RWPE2 (cell line): ENCODE results near the gene NFIX.

Experiments
- ATAC-seq: fragments of 200-7000 bp; cut with Tn5 transposase; 3 replicates; pipeline ENCODE4 v1.9.1; 2021; ENCODE audit warnings: low read depth
- DNase-seq: peaks from one replicate; pipeline ENCODE4 v3.0.0-alpha.2; 2020; ENCODE audit warnings: low spot score
- H3K27ac ChIP-seq: fragments of 450-650 bp; 2 replicates; pipeline ENCODE4 v1.5.1; 2017; ENCODE audit warnings: mild to moderate bottlenecking; ENCODE audit not compliant: poor library complexity, severe bottlenecking
- H3K27me3 ChIP-seq: fragments of 250-450 bp; sonication (Bioruptor Pico); 2 replicates; pipeline ENCODE4 v1.5.1; 2021; ENCODE audit warnings: mild to moderate bottlenecking, moderate library complexity; ENCODE audit not compliant: insufficient read depth, poor library complexity, severe bottlenecking
- H3K36me3 ChIP-seq: fragments of 250-450 bp; sonication (Bioruptor Pico); 2 replicates; pipeline ENCODE4 v1.5.1; 2020; ENCODE audit warnings: low read depth, mild to moderate bottlenecking, moderate library complexity
- H3K4me1 ChIP-seq: fragments of 250-450 bp; sonication (Bioruptor Pico); 2 replicates; pipeline ENCODE4 v1.5.1; 2021; ENCODE audit warnings: mild to moderate bottlenecking, moderate library complexity; ENCODE audit not compliant: insufficient read depth, poor library complexity, severe bottlenecking
- H3K4me3 ChIP-seq: fragments of 250-450 bp; sonication (Bioruptor Pico); 2 replicates; pipeline ENCODE4 v1.5.1; 2021; ENCODE audit warnings: mild to moderate bottlenecking, moderate library complexity; ENCODE audit not compliant: severe bottlenecking
- H3K9me3 ChIP-seq: fragments of 250-450 bp; sonication (Bioruptor Pico); 2 replicates; pipeline ENCODE4 v1.5.1; 2021; ENCODE audit warnings: mild to moderate bottlenecking, moderate library complexity; ENCODE audit not compliant: severe bottlenecking
- CTCF ChIP-seq: fragments of 450-650 bp; IDR thresholded peaks from one replicate; pipeline ENCODE4 v1.5.1; 2017; ENCODE audit warnings: mild to moderate bottlenecking, moderate library complexity; ENCODE audit not compliant: poor library complexity, severe bottlenecking

NFIX gene

GRCh38 chr19:13018035-13018914, 23.0 kb downstream of the NFIX start:
- no peak overlapping the region for H3K4me3 ChIP-seq
- no peaks in the 10 kb centered on the region for H3K36me3 ChIP-seq
- no peaks in the 10 kb centered on the region for H3K27me3 ChIP-seq
- DNase-seq (no peak), ATAC-seq (no peak)
- peak overlapping the region; percentile 84 for H3K27ac ChIP-seq
- peaks cover 49% of the 10 kb centered on the region for H3K4me1 ChIP-seq
- TF ChIP-seq CTCF = no peak
- H3K9me3 ChIP-seq = no peaks in the 10 kb centered on the region

GRCh38 chr19:13019332-13019731, 24.1 kb downstream of the NFIX start:
- DNase-seq (no peak), ATAC-seq (no peak)
- H3K36me3 ChIP-seq = no peaks in the 10 kb centered on the region
- H3K27ac ChIP-seq = peak overlapping the region; percentile 84
- H3K4me1 ChIP-seq = peaks cover 49% of the 10 kb centered on the region
- no peak for TF ChIP-seq CTCF
- H3K27me3 ChIP-seq = no peaks in the 10 kb centered on the region
- H3K4me3 ChIP-seq = no peak overlapping the region
- no peaks in the 10 kb centered on the region for H3K9me3 ChIP-seq

- no peak for TF ChIP-seq CTCF
- no peaks in the 10 kb centered on the region for H3K27me3 ChIP-seq
- H3K27ac ChIP-seq = peak overlapping the region; percentile 84
- DNase-seq (no peak), ATAC-seq (no peak)
- no peak overlapping the region for H3K4me3 ChIP-seq
- peaks cover 44% of the 10 kb centered on the region for H3K4me1 ChIP-seq
- H3K9me3 ChIP-seq = no peaks in the 10 kb centered on the region
- H3K36me3 ChIP-seq = no peaks in the 10 kb centered on the region; the same call in 1 of the 2 replicates
Observed at GRCh38 chr19:13020002-13020414, 24.7 kb downstream of the NFIX start.

- H3K27ac ChIP-seq = peak overlapping the region; percentile 84
- peaks cover 40% of the 10 kb centered on the region for H3K4me1 ChIP-seq
- H3K36me3 ChIP-seq = peaks cover 13% of the 10 kb centered on the region
- H3K27me3 ChIP-seq = no peaks in the 10 kb centered on the region
- no peak for DNase-seq
- peak overlapping the region; percentile 26 for H3K4me3 ChIP-seq
- 0 out of 3 replicates have a peak, but pooled peaks have one; percentile 3 for ATAC-seq
- TF ChIP-seq CTCF = no peak
- no peaks in the 10 kb centered on the region for H3K9me3 ChIP-seq
Observed at GRCh38 chr19:13022111-13022858, 27.0 kb downstream of the NFIX start.
